ENCODE measurements around the gene GHRL.
"Not testable (repeated sequence)": the region's sequence is repeated elsewhere in the genome, so short reads cannot be mapped to it uniquely, and the experiment has no call there.

Gene GHRL

DNA sequence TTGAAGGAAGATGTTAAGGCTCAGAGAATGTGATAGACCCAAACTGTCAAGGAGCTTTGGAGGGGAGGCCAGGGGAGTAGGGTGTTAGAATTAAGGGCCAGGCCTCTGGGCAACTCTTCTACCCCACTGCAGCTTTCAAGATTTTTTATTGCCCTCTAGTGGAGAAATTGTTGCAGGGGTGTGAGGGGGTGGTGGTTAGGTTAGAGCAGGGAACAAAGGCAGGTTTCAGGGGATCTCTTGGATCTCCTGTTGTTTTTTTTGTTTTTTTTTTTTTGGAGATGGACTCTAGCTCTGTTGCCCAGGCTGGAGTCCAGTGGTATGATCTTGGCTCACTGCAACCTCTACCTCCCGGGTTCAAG lies 29.6 kb upstream of the GHRL start:
- DNase-seq, result no peak

DNA sequence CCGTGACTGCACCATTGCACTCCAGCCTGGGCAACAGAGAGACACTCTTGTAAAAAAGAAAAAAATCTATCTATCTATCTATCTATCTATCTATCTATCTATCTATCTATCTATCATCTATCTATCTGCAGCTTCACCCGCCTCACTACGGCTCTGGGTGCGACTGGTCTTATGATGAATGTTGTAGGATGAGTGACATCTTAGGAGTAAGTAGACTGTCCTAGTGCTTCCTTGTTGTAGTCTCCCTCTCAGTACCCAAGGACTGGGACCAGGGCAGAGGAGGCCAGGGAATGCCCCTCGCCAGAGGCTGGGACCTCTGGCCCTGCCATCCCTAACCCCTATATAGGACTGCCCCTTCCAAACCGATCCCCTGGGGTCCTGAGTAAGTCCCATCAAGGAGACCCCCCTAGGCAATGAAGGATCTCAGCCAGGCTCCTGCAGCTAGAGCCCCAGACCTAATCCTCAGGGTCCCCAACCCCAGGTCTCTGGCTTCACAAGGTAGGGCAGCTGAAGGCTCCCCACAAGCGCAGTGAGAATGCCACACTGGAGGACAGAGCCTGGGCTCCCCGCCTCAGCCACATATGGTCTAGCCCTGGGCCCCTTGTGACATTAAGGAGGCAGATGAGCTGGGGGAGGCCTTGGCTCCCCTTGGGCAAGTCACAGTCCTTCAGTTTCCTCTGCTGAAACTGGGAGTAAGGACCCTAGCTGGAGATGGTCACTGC lies 29.0 kb upstream of the GHRL start:
- DNase-seq, result no peak

DNA sequence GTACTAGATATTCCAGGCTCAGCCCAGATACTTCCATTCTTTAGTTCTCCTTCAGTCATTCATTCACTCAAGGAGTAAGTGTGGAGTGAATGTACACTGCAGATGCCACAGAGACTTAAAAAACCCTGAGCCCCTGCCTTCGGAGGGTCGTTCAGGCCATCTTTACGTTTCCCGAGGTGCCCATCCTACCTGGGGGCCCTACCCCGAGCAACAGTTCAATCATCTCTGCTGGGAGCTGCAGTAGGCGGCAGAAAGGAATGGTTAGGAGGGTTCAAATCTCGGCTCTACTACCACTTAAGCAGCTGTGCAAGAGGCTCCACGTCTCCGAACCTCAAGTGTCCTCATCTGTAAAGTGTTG lies 27.6 kb upstream of the GHRL start:
- DNase-seq, result no peak

DNA sequence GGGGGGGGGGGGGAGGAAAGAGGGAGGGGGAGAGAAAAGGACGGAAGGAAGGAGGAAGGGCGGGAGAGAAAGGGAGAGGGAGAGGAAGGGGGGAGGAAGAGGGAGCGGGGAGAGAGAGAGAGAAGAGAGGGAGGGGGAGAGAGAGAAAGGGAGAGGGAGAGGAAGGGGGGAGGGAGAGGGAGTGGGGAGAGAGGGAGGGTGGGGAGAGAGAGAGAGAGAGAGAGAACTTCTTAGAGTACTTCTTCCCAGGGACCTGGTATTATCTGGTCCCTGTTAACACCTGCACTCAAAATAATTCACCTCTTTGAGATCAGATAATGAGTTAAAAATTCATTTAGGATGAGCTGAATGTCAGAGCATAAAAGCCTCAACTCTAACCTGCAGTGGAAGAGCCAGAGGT lies 27.1 kb upstream of the GHRL start:
- peak; percentile 3 for DNase-seq

DNA sequence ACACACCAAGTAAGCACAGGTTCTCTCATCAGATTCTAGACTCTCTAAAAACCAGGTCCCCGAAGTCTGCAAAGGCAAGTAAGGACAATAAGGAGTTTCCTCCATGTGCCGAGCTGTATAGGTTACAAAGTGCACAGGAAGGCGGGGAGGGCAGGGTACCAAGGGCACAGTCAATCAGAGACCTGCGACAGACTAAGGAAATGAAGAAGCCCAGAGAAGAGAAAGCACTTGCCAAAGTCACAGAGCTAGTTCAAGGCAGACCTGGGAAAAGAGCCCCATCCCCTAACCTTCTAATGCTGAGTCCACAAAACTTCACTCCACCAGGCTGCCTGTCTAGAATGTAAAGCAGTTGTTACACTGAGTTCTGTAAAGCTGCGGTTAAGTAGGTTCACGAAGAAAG lies 26.5 kb upstream of the GHRL start:
- peak; percentile 11 for DNase-seq

DNA sequence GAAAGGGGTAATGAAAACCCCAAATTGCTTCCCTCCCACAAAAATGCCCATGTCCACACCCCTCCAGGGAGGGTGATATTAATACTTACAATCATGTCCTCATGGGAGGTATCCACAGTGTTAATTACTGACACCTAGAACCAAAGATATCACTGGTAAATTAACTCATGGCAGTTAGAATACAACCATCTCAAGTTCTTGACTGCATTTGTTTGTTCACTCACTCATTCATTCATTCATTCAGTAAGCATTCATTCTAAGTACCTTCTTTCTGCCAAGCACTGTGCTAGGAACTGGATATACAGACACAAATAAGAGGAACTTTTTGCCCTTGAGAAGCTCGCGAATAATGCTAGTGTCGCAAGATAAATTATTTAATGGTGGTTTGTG lies 25.2 kb upstream of the GHRL start:
- DNase-seq, result no peak

DNA sequence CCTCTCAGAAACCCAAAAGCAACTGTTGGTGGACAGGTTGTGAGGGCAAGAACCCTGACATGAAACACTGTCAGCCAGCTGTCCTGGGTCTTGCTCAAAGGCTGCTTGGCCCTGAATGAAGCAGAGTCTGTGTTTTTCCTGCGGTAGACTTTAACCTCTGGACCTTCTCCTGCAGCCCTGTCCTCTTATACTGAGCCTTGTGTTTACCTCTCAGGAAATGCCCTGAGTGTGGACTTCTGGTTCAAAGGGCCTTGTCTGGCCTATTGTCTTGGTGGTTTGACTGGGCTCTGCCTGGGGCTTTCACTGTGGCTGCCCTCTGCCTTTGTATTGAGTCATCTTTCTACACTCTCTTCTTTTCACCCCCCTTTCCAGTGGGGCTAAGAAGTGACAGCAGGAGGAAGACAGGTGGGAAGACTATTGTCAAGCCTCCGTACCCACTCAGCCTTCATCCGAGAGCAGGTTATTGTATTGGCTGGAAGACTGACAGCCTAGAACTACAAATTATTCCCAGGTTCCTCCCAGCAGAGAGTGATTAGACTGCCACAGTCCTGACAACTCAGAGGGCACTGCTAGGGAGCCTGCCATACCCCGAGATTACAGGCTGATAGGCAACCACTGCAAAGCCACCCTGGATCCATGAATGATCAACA lies 24.7 kb upstream of the GHRL start:
- DNase-seq, result peak; percentile 6

DNA sequence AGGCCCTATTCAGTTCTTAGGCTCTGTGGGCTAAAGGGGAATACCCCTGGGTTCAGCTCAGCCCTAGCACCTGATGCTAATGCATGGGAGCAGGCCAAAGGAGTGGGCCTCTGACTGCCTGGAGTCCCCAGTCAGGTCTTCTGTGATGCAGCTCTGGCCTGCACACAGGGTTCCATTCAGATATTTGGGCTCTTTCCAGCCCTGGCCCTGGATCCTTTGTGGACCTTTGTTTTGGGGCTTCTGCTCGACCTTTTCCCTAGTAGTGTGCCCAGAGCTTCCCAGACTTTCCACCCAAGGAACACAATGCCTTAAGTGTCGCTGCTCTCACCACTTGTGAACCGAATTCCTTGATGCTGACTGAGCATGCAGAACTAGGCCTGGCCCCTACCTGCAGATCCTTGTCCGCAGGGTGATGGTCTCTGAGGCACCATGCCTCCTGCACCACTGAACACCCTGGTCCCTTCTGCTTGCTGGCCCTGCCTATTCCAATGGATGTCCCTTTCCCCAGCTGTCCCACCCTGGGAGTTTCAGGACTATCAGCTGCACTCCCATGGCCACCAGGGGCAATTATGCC lies 23.1 kb upstream of the GHRL start:
- peak; percentile 10 for DNase-seq

DNA sequence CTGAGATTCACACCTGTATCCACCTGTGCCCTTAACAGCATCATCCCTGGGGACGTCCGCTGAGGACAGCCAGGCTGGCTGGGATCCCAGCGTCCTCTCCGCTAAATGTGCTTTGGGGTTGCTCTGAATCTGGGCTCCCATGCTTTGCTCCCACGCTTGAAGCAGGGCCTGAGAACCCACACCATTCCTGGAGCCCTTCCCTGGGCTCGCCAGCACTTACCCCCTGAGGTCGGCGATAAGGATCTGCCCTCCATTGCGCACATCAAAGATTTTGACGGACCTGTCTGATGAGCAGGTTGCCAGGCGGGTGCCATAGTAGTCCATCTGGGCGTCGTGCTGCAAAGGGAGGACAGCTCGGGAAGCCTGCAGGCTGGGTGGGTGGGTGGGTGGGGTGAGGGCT lies 22.4 kb upstream of the GHRL start:
- peak; percentile 11 for DNase-seq

DNA sequence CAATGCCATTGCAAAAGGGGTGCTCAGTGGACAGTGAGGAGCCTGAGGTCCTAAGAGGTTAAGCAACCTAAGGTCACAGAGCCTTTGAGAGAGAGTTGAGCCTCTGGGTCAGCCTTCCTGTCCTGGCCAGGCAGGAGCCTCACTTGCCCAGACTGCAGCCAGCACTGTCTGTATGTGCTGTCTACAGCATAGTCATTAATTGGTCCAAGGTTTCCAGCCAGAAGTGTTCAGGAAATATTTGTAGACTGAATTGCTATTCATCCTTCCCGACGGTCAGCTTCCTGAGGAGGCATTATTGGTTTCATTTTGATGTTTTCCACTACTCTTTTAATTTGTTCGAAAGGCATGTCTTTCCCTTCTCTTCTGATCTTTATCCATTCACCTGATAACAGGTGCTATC lies 20.1 kb upstream of the GHRL start:
- DNase-seq, result peak; percentile 11

DNA sequence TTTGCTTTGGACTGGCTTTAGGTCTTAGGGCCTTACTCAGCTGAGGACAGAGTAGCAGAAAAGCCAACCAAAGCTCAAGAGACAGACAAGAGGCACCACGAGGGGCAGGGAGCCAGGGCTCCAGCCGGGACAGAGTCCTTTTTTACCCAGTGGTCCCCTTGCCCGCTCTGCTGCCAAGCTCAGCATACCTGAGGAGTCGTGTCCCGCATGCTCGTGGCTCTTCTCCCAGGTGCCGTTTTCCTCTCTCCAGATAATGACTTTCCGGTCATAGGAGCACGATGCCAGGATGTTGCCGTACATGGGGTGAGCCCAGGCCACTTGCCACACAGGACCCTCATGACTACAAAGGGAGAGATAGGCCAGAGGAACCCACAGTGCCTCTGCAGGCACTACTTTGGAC lies 19.6 kb upstream of the GHRL start:
- DNase-seq, result peak; percentile 5

DNA sequence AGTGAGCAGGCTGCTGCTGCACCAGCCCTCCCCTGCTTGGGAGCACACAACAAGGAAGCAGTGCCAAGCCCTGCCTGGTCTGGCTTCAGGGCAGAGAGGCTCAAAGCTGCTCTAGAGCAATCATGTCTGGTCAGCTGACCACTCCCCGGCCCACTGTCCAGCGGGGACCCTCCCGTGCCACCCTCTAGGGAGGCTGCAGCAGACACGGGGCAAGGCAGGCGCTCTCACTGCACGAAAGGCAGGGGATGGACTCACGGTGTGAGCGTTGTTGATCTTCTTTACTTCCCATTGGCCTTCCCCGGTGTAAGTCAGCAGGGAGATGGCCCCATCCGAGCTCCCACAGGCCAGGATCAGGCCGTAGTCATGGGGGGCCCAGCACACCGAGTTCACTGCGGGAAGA lies 19.0 kb upstream of the GHRL start:
- DNase-seq, result peak; percentile 12

DNA sequence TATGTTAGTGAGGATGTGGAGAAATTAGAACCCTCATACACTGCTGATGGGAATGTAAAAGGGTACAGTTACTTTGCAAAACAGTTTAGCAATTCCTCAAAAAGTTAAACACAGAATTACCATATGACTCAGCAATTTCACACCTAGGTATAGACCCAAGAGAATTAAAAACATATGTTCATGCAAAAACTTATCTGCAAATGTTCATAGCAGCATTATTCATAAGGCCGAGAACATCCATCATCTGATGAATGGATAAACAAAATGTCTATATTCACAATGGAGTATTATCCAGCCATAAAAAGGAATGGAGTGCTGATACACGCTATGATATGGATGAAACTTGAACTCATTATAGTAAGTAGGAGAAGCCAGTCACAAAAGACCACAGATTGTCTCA lies 17.8 kb upstream of the GHRL start:
- no peak for DNase-seq

DNA sequence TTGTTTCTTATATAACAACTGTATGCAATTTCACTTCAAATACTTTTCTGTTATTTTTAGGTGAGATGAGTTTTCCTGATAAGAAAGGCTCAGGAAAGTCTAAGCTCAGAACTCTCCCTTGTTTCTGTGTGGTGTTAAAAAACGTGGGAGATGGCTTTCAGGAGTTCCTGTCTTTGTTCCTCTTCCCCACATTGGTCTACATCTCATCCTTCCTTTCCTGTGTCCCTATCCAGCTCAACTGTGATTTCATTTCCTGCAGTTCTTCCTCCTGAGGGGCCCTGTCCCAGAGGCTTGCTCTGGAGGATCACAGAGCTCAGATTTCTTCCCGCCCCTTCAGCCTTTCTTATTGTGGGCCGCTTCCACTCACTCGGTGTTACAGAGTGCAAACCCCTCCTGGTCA lies 17.0 kb upstream of the GHRL start:
- DNase-seq, result no peak

DNA sequence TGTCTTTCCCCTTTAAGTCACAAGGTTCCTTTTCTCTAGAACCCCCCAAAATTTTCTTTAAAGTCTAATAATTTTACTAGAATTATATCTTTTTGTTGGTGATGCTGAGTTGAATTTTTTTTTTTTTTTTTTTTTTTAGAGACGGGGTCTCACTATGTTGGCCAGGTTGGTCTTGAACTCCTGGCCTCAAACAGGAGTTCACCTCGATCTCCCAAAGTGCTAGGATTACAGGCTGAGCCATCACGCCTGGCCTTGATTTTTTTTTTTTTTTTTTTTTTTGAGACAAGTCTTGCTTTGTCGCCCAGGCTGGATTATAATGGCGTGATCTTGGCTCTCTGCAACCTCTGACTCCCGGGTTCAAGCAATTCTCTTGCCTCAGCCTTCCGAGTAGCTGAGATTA lies 15.9 kb upstream of the GHRL start:
- no peak for DNase-seq

DNA sequence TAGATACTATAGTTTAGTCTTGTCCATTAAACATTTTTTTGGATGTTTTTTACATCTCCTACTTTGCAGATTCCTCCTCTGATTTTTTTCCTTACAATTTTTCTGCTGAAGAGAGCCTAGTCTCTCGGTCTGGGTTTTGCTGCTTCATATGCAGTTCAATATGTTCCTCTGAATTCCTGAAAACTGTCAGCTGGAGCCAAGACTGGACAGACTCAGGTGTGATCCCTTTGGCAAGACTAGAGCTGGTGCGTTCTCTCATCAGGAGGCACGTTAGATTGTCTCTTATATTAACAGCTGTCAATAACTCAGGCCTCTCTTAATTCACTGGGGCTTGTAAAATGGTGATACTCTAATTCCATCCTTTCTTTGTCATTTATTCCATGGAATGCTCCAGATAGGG lies 13.4 kb upstream of the GHRL start:
- DNase-seq, result no peak

DNA sequence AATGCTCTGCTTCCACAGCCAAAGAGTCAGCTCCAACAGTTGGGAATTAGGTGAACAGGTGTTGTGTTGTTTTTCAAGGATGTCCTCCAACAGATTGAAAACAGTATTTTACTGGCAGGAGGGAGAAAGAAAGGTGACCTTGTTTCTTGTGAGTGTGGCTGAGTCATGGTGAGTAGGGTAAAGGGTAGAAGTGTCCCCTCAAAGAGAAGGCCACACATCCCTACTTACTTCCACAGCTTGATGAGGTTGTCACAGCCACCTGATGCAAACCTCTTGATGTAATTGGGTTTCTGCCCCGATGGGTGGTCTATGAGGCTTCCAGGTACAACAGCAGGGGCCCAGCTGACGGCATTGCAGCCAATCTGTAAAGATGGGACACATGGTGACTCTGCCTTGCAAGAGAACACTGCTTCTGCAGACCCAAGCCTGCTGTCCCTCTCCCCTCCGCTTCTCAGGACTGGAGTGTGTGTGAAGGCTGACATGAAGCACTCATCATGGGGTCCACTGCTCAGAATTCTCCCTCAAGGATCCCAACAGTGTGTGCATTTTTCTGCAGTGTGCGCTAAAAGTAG lies 12.7 kb upstream of the GHRL start:
- no peak for DNase-seq

DNA sequence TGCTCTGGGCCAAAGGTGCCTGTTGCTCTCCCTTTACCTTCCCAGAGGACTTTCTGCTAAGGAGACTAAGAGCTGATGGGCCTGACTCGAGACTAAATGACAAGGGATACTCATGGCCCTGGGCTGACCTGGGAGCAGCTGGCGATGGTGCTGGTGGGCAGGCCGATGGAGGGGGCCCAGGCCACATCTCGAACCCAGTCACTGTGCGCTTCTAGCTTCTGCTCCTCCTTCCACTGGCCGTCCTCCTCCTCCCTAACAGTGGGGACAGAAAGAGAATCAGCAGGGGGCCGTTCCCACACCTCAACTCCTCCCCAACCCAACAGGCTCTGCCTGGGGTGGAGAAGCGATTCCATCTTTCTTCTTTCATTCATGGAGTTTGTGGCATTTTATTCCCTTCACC lies 12.2 kb upstream of the GHRL start:
- DNase-seq, result no peak

DNA sequence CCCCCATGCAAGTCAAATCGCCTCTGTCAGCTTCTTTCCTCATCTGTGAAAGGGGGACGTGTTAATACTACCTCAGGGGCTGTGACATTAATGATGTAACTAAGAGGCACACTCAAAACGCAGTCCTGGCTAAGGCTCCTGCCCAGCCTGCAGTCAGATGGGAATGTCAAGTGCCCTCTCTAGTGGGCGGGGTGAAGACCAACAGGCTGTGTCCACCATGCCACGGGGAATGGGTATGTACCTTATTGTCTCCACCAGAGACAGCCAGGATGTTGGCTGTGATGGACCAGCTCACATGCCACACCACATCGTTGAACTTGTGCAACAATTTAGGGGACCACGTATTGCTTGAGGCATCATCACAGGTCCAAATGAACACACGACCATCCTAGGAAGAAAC lies 11.0 kb upstream of the GHRL start:
- DNase-seq, result no peak

DNA sequence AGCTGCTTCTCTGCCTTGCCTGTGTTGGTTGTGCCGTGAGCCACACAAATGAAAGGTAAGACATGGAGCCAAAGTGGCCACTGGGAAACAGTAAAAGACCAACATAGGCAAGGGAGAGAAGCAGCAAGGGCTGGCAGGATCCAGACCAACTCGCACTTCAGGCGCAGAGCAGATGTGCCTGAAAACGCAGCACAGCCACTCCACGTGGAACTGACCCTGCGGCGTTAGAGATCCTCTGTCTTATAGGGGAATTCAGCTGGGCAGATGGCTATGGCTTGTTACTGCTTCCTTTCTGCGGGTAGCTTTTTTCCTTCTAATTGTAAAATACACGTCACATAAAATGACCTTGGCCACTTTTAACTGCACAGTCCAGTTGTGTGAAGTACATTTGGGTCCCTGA lies 10.4 kb upstream of the GHRL start:
- DNase-seq, result no peak

DNA sequence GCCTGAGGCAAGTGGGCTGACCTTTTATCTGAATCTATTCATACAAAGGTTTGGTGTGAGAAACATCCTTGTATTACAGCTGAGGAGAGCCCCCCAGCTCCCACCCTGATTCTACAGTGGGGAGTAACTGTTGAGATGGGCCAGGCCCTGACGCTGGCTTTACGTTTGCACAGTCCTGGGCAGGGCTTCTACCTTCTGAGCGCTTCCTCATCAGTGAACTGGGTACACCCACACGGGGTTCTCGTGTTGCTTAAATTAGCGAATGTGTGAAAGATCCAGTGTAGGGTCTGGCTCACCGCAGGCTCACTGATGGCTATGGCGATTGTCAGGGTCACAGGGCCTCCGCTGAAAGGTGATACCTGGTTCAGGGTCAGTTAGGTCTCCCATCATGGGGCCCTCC lies 7.3 kb upstream of the GHRL start:
- no peak for DNase-seq

DNA sequence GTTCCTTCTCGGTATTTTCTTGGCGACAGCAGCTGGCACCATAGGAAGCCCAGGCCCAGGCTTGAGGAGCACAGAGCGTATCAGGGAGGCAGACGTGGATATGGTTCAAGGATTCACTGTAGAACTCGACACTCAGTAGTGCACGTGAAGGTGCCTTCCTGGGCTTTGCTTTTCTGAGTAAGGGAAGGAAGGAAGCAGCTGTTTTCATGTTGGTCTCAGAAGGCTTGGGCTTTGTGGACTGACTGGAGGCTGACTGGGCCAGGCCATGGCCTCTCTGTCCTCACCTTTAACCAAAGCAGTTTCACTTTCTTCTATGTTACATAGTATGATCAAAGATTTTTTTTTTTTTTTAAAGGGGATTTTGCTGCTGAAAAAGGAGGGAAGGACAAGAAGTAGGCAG lies 6.9 kb upstream of the GHRL start:
- no peak for DNase-seq

DNA sequence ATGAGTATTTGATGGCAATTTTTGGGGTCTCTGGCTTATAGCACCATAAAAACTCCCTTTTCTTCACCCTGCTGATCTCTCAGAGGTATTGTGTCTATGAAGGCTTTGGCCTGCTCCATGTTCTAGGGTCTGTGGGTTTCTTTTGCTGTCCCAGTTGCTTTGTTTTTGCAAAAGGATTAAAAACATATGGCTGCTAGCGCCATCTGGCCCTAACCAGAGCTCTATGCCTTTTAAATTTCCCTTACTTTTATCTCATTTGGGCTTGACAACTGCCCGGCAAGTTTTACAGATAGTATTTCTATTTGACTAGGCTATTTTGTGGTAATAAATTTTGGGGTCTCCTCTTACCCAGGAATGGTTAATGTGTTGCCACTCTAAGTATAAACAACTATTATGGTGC lies 6.4 kb upstream of the GHRL start:
- no peak for DNase-seq

DNA sequence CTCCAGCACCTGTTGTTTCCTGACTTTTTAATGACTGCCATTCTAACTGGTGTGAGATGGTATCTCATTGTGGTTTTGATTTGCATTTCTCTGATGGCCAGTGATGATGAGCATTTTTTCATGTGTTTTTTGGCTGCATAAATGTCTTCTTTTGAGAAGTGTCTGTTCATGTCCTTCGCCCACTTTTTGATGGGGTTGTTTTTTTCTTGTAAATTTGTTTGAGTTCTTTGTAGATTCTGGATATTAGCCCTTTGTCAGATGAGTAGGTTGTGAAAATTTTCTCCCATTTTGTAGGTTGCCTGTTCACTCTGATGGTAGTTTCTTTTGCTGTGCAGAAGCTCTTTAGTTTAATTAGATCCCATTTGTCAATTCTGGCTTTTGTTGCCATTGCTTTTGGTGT lies 5.3 kb upstream of the GHRL start:
- DNase-seq, result not testable (repeated sequence)
